IPS-15b (cell line): ENCODE measurements around the gene GSG1L.
"Not testable (repeated sequence)": the region's sequence is repeated elsewhere in the genome, so short reads cannot be mapped to it uniquely, and the experiment has no call there.

Source experiments
- H3K27me3 ChIP-seq: one replicate; pipeline ENCODE4 v1.6.1; 2013; ENCODE audit warnings: low read length; ENCODE audit not compliant: control insufficient read depth, insufficient read depth
- H3K36me3 ChIP-seq: one replicate; pipeline ENCODE4 v1.6.1; 2013; ENCODE audit warnings: low read length; ENCODE audit not compliant: control insufficient read depth, insufficient read depth
- H3K4me1 ChIP-seq: one replicate; pipeline ENCODE4 v1.6.1; 2013; ENCODE audit warnings: mild to moderate bottlenecking, low read length; ENCODE audit not compliant: control insufficient read depth, insufficient read depth
- H3K4me3 ChIP-seq: one replicate; pipeline ENCODE4 v1.5.1; 2013; ENCODE audit warnings: low read depth, low read length
- H3K9ac ChIP-seq: one replicate; pipeline ENCODE4 v1.6.1; 2013; ENCODE audit warnings: low read depth, mild to moderate bottlenecking, low read length
- H3K9me3 ChIP-seq: one replicate; pipeline ENCODE4 v1.6.1; 2013; ENCODE audit warnings: mild to moderate bottlenecking, low read length; ENCODE audit not compliant: control insufficient read depth, insufficient read depth

The GSG1L gene

DNA sequence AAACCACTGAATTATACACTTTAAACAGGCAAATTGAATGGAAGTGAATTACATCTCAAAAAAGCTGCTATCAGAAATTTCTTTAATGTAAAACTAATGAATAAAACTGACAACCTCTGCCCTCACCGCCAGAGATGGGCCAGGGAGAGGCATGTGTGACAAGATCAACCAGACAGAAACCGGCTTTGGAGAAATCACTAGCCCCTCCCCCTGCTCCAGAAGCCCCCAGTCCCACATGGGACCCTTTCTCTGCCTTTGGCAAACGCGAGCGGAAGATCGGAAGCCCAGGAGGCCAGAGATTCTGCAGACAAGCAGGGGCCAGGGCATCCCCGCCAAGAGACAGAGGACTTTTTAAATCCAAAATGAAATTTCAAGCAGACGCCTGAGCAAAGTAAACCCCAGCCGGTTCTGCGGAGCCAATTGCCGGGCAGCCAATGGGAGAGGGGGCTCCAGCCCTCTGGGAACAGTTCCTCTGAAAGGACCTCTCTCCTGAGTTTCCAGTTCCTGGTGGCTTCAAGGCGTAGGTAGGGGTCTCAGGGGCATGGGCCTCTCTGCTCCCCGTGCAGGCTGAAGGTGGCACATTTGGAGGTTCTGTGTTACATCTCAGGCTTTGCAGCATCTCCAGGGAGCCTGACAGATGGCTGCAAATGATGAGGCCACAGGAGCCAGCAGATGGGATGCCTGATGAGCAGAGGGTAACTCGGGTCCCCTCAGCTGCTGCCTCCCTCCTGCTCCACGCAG lies 118.1 kb downstream of the GSG1L start:
- no peaks in the 10 kb centered on the region for H3K36me3 ChIP-seq
- no peak overlapping the region for H3K9ac ChIP-seq
- H3K27me3 ChIP-seq = no peaks in the 10 kb centered on the region
- no peak overlapping the region for H3K4me3 ChIP-seq
- H3K4me1 ChIP-seq = no peaks in the 10 kb centered on the region
- no peaks in the 10 kb centered on the region for H3K9me3 ChIP-seq

DNA sequence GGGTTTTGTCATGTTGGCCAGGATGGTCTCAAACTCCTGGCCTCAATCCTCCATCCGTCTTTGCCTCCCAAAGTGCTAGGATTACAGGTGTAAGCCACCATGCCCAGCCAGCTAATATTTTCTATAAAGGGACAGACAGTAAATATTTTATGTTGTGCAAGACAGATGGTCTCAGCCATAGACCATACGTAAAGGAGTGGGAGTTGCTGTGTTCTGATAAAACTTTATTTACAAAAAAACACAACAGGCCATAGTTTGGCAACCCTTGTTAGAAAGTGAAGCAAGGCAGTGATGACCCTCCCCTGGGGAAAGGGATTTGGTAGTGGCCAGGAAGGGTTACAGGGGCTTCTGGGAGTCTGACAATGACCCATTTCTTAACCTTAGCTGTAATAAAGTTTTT lies 119.7 kb downstream of the GSG1L start:
- Histone ChIP-seq H3K9ac (no peak overlapping the region), H3K27me3 (no peaks in the 10 kb centered on the region), H3K4me1 (no peaks in the 10 kb centered on the region), H3K36me3 (no peaks in the 10 kb centered on the region), H3K9me3 (no peaks in the 10 kb centered on the region), H3K4me3 (no peak overlapping the region)

DNA sequence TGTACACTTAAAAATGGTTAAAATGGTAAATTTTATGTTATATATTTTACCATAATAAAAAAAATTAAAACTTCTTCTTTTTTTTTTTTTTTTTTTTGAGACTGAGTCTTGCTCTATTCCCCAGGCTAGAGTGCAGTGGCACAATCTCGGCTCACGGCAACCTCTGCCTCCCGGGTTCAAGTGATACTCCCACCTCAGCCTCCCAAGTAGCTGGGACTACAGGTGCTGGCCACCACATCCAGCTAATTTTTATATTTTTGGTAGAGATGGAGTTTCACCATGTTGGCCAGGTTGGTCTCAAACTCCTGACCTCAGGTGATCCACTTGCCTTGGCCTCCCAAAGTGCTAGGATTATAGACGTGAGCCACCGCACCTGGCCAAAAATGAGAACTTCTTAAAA lies 121.4 kb downstream of the GSG1L start:
- not testable (repeated sequence) for H3K9me3 ChIP-seq, H3K36me3 ChIP-seq, H3K4me1 ChIP-seq, H3K4me3 ChIP-seq, H3K27me3 ChIP-seq, H3K9ac ChIP-seq

DNA sequence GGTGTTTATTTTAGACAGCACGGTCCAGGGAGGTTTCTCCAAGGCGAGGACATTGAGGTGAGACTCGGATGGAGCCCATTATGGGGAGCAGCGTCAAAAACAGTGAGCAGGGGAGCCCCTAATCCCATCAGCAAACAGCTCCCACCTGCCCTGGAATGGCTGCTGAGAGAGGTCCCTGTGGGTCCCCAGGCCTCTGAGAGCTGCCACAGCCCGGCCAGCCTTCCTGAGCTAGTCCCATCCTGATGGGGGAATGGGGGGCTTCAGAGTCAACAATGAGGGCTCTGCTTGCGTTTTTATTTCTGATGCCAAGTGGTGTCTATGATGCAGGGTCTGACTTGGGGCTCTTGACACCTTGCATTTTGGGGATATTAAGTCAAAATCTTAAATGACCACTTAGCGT lies 128.4 kb downstream of the GSG1L start:
- Histone ChIP-seq H3K4me1 (no peaks in the 10 kb centered on the region), H3K36me3 (no peaks in the 10 kb centered on the region), H3K4me3 (no peak overlapping the region), H3K9me3 (no peaks in the 10 kb centered on the region), H3K27me3 (no peaks in the 10 kb centered on the region), H3K9ac (no peak overlapping the region)

DNA sequence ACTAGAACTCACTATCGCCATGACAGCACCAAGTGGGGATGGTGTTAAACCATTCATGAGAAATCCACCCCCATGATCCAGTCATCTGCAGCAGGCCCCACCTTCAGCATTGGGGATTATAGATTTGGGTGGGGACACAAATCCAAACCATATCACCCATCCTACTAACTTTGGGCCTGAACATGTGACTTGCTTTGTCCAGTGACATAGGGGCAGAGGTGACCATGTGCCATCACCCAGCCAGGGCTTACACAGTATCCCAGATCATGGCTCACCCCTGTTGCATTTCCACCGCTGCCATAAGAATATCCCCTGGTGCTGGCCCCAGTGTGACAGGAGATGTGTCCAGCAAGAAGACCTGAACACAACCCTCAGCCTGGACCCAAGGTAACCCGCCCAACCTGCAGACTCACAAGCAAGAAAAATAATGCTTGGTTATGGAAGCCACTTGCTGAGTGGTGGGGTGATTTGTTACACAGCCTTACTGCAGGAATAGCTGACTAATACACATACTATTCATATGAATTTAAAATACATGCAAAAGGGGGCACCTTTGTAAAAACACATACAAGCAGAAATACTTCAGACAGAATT lies 130.9 kb downstream of the GSG1L start:
- H3K9me3 ChIP-seq = no peaks in the 10 kb centered on the region
- no peak overlapping the region for H3K4me3 ChIP-seq
- H3K9ac ChIP-seq = no peak overlapping the region
- no peaks in the 10 kb centered on the region for H3K4me1 ChIP-seq
- H3K27me3 ChIP-seq = no peaks in the 10 kb centered on the region
- no peaks in the 10 kb centered on the region for H3K36me3 ChIP-seq

DNA sequence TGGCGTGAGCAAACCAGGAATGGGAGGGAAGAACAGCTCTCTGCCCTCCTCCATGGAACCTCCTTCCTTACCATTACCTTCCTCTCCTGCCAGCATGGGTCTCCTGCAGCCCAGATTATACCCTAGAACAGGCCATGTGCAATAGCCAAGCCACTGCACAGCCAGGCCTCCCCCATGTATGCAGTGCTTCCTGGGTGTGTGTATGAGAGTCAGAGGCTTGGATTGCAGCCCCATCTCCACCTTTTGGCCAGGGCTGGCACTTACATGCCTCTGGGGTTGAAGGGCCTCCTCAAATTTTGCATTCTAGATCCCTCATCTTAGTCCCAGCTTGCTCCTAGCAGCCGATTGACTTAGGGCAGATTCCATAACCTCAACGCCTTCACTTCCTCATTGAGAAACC lies 133.7 kb downstream of the GSG1L start:
- Histone ChIP-seq H3K27me3 (no peaks in the 10 kb centered on the region), H3K36me3 (no peaks in the 10 kb centered on the region), H3K4me1 (no peaks in the 10 kb centered on the region), H3K4me3 (no peak overlapping the region), H3K9ac (no peak overlapping the region), H3K9me3 (no peaks in the 10 kb centered on the region)

DNA sequence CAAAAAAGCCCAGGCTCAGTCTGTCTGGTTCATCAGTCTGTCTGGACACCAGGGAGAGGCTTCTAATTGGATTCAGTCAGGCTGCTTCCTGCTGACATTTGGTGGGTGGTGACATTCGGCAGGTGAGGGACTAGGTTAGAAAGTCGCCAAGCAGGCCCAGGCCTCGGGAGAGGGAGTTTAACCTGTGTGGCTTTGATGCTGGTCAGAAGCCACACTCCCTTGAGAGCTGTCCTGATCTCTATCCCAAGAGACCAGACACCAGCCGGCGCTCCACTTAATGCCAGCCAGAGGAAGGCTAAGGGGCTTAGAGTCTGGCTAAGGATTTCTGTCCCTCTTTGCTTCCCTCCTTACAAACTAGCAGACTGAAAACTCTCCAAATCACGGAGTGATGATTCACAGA lies 135.0 kb downstream of the GSG1L start:
- no peaks in the 10 kb centered on the region for H3K36me3 ChIP-seq
- no peak overlapping the region for H3K9ac ChIP-seq
- H3K4me3 ChIP-seq = no peak overlapping the region
- no peaks in the 10 kb centered on the region for H3K27me3 ChIP-seq
- H3K4me1 ChIP-seq = no peaks in the 10 kb centered on the region
- H3K9me3 ChIP-seq = no peaks in the 10 kb centered on the region

DNA sequence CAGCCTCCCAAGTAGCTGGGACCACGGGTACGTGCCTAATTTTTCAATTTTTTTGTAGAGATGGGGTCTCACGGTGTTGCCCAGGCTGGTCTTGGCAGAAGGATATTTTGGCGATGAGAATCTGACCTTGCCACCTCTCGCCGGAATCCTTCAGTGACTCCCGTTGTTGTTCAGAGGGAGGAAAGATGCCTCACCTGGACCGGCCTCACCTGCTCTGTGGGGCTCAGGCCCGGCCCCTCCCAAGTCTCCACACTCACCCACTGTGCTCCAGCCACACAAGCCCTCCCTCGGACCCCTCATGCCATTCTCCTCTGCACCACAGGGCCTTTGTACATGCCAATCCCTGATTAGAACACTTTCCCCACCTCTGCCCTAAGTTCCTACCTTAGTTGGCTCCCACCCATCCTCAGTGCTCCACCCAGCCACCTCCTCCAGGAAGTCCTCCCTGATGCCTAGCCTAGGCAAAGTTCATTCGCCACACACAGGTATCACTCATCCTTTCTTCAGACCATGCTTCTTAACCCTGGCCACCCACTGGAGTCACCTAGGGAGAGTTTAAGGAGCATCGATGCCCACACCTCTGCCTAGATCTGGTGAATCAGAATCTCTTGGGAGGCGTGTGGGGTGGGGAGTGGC lies 136.1 kb downstream of the GSG1L start:
- no peaks in the 10 kb centered on the region for H3K36me3 ChIP-seq
- no peaks in the 10 kb centered on the region for H3K4me1 ChIP-seq
- no peaks in the 10 kb centered on the region for H3K9me3 ChIP-seq
- H3K9ac ChIP-seq = no peak overlapping the region
- H3K4me3 ChIP-seq = no peak overlapping the region
- no peaks in the 10 kb centered on the region for H3K27me3 ChIP-seq

DNA sequence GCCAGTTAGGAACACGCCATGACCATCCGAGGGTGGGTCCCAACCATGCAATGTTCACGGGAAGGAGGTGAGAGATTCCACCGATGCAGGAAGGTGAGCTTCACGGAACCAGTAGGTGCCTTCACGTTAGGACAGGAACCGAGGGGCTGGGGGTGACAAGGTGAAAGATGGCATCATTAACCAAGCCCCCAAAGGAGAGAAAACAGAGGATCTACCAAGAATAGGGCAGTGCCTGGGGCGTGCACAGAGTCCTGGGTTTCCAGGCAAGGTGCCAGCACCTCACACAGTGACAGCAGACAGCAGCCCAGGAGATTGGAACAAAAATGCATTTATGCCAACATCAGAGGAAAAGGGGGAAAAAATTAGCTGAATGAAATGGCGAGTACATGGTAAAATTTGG lies 137.9 kb downstream of the GSG1L start:
- no peak overlapping the region for H3K4me3 ChIP-seq
- H3K4me1 ChIP-seq = peaks cover 2% of the 10 kb centered on the region
- H3K9ac ChIP-seq = no peak overlapping the region
- H3K36me3 ChIP-seq = no peaks in the 10 kb centered on the region
- no peaks in the 10 kb centered on the region for H3K9me3 ChIP-seq
- H3K27me3 ChIP-seq = no peaks in the 10 kb centered on the region

DNA sequence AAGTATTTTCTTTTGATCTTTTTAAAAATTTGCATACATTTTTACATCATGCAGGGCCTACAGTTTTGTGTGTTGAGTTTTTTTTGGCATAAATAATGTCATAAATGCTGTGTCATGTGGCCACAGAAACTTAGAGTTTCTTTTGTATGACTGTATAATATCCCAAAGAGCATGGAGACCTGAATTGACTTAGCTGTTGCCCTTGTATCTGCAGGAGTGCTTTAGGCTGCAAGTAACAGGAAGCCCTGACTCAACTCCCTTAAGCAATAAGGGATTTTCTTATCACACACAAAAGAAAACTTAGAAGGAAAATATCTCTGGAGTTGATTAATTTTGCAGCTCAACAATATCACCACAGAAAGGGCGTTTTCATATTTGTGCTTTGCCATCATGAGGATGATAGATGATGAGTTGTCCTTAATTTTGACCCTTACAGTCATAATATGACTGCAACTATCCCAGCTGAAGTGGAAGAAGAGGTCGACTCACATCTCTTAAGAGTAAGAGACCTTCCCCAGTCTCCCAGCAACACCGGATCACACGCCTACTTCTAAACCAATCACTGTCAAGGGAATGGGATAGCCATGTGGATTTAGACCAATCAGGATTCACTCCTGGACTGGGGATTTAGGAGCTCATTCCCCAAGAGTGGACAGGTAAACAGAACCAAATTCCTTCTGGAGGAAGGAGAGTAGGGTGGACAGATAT lies 138.9 kb downstream of the GSG1L start:
- Histone ChIP-seq H3K9ac (no peak overlapping the region), H3K36me3 (no peaks in the 10 kb centered on the region), H3K4me1 (peaks cover 2% of the 10 kb centered on the region), H3K9me3 (no peaks in the 10 kb centered on the region), H3K27me3 (no peaks in the 10 kb centered on the region), H3K4me3 (no peak overlapping the region)

DNA sequence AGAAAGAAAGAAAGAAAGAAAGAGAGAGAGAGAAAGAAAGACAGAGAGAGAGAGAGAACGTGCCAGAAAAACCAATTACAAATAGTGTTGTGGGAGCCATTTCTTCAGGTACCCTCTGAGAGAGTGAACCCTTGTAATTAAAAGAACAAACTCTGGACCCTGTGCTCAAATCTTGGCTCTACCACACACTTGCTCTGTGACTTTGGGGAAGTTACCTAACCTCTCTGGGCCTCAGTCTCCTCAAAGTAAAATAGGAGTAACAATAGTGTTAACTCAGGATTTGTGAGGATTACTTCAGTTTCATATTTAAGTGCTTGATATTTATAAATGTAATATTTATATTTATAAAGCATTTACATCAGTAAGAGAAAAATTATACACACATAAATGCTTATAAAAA lies 139.8 kb downstream of the GSG1L start:
- no peaks in the 10 kb centered on the region for H3K27me3 ChIP-seq
- no peaks in the 10 kb centered on the region for H3K36me3 ChIP-seq
- peaks cover 2% of the 10 kb centered on the region for H3K4me1 ChIP-seq
- no peak overlapping the region for H3K4me3 ChIP-seq
- H3K9ac ChIP-seq = no peak overlapping the region
- no peaks in the 10 kb centered on the region for H3K9me3 ChIP-seq

DNA sequence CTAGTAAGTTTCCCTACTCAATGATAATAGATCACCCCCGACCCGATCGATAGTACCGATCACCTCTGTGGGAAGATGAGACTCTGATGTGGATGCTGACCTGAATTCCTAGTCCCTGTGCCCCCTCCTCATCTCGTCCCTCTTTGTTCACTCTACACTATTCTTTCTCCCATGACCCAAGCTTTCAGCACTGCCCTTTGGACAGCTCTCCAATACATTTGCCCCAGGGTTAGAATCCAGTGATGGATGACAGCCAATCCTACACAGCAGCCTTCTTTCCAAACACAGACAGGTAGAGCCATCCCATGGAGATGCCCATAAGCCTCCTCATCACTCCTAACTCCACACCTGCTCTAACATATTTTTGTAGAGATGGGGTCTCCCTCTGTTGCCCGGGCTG lies 141.1 kb downstream of the GSG1L start:
- Histone ChIP-seq H3K9me3 (no peaks in the 10 kb centered on the region), H3K9ac (no peak overlapping the region), H3K4me1 (peaks cover 2% of the 10 kb centered on the region), H3K4me3 (no peak overlapping the region), H3K27me3 (no peaks in the 10 kb centered on the region), H3K36me3 (no peaks in the 10 kb centered on the region)
